ENCODE results near the gene CCZ1.
"Not testable (repeated sequence)": the region's sequence is repeated elsewhere in the genome, so short reads cannot be mapped to it uniquely, and the experiment has no call there.

CCZ1 gene

DNA sequence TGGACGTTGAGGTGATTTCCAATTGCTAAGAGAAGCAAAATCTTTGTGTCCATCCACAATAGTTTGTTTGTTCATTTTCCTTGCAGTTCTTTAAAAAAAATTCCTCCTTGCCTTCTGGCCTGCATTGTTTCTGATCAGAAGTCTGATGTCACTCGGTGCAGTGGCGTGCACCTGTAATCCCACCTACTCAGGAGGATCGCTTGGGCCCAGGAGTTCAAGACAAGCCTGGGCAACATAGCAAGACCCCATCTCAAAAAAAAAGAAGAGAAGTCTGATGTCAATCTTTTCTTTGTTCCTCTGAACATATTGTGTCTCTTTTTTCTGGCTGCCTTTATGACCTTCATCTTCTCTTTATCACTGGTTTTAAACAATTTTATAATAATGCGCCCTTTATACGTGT, 31.5 kb upstream of the CCZ1 start:
- no peak for DNase-seq (ENCODE audit: low read depth)
- TF ChIP-seq, protein P1, sequence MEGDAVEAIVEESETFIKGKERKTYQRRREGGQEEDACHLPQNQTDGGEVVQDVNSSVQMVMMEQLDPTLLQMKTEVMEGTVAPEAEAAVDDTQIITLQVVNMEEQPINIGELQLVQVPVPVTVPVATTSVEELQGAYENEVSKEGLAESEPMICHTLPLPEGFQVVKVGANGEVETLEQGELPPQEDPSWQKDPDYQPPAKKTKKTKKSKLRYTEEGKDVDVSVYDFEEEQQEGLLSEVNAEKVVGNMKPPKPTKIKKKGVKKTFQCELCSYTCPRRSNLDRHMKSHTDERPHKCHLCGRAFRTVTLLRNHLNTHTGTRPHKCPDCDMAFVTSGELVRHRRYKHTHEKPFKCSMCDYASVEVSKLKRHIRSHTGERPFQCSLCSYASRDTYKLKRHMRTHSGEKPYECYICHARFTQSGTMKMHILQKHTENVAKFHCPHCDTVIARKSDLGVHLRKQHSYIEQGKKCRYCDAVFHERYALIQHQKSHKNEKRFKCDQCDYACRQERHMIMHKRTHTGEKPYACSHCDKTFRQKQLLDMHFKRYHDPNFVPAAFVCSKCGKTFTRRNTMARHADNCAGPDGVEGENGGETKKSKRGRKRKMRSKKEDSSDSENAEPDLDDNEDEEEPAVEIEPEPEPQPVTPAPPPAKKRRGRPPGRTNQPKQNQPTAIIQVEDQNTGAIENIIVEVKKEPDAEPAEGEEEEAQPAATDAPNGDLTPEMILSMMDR (IDR thresholded peaks at IDR 0.05; ENCODE audit: low read depth, low read length): no peak
- no peak for TF ChIP-seq POLR2A (IDR thresholded peaks at IDR 0.05; ENCODE audit: extremely low read depth, insufficient read length)
- no peak for TF ChIP-seq MYC (IDR thresholded peaks at IDR 0.05; ENCODE audit: low read depth, low read length)
- TF ChIP-seq, protein P2, sequence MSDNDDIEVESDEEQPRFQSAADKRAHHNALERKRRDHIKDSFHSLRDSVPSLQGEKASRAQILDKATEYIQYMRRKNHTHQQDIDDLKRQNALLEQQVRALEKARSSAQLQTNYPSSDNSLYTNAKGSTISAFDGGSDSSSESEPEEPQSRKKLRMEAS (IDR thresholded peaks at IDR 0.05; ENCODE audit: low read depth, low read length): no peak

DNA sequence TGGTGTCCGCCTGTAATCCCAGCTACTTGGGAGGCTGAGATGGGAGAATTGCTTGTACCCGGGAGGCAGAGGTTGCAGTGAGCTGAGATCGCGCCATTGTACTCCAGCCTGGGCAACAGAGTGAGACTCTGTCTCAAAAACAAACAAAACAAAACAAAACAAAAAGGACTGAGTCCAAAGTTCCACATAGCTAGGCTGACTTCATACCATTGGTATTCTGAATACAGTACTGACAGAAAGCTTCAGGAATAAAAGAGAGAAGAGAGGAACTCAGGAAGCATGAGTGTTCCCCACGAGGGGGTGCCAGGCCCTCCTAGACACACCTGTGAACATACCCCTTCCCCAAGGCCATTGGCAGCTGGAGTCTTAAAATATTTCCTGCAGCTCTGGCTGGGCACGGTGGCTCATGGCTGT, 29.6 kb upstream of the CCZ1 start:
- not testable (repeated sequence) for DNase-seq (ENCODE audit: low read depth)

More for the DNA sequence above, 31.5 kb upstream of the CCZ1 start:
- no peak overlapping the region for H3K4me3 ChIP-seq (ENCODE audit: low read depth, low read length)

DNA sequence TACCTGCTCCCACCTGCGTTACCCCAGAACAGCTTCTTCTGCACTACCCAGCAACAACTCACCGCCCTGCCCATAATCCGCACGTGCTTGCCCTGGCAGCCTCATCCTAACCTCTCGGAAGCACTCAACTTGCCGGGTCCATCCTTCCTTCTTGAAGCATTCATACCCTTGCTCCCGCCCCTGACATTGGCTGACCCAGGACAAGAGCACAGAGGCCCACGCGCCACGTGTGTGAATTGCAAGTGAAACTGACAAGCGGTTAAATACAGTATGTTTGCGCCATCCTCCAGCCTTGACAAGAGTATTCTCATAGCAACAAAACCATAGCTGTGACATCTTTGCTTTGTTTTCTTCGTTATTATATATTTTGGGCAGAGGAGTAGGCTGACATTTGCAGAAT, 28.8 kb upstream of the CCZ1 start:
- no peak for DNase-seq (ENCODE audit: low read depth)
- H3K4me3 ChIP-seq (ENCODE audit: low read depth, low read length): no peak overlapping the region
- no peak for TF ChIP-seq MYC (IDR thresholded peaks at IDR 0.05; ENCODE audit: low read depth, low read length)
- TF ChIP-seq, protein P1 (IDR thresholded peaks at IDR 0.05; ENCODE audit: low read depth, low read length): no peak
- TF ChIP-seq, protein P2 (IDR thresholded peaks at IDR 0.05; ENCODE audit: low read depth, low read length): no peak
- TF ChIP-seq POLR2A (IDR thresholded peaks at IDR 0.05; ENCODE audit: extremely low read depth, insufficient read length): no peak

More for the DNA sequence above, 29.6 kb upstream of the CCZ1 start:
- not testable (repeated sequence) for H3K4me3 ChIP-seq (ENCODE audit: low read depth, low read length)

DNA sequence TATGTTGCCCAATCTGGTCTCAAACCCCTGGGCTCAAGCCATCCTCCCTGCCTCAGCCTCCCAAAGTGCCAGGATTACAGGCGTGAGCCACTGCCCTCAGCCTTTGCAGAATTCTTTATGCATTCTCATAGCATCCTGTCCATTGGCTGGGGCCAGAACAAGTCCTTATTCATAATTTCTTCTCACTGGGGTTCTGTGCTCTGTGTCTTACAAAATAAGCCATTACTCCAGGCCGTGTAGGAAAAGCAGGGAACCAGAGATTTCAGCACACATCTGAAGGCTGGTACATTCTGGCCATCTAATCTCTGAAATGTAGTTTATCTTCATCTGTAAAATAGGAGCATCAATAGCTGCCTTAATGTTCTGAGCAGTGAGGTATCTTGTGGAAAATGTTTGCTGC, 28.2 kb upstream of the CCZ1 start:
- no peak for TF ChIP-seq POLR2A (IDR thresholded peaks at IDR 0.05; ENCODE audit: extremely low read depth, insufficient read length)
- TF ChIP-seq, protein P2 (IDR thresholded peaks at IDR 0.05; ENCODE audit: low read depth, low read length): no peak
- no peak for TF ChIP-seq MYC (IDR thresholded peaks at IDR 0.05; ENCODE audit: low read depth, low read length)
- TF ChIP-seq, protein P1 (IDR thresholded peaks at IDR 0.05; ENCODE audit: low read depth, low read length): no peak
- no peak for DNase-seq (ENCODE audit: low read depth)
- no peak overlapping the region for H3K4me3 ChIP-seq (ENCODE audit: low read depth, low read length)

DNA sequence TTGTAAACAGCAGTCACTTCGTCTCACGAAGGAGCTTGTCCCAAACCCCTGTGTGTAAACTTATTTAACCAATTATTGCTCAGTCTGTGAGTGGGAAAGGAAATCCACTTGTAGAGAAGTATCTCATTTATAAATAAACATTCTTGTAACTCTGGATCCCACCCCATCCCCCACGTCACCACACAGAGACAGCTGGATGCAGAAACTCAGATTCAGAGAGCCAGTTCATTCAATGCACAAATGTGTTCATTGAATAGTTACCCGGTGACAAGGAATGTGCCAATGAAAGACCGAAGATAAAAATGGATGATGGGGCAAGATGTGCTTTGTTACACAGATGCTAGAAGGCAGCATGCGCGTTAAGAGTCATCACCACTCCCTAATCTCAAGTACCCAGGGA, 26.2 kb upstream of the CCZ1 start:
- no peak for TF ChIP-seq MYC (IDR thresholded peaks at IDR 0.05; ENCODE audit: low read depth, low read length)
- TF ChIP-seq, protein P2 (IDR thresholded peaks at IDR 0.05; ENCODE audit: low read depth, low read length): no peak
- TF ChIP-seq, protein P1 (IDR thresholded peaks at IDR 0.05; ENCODE audit: low read depth, low read length): no peak
- no peak for TF ChIP-seq POLR2A (IDR thresholded peaks at IDR 0.05; ENCODE audit: extremely low read depth, insufficient read length)
- DNase-seq (ENCODE audit: low read depth): no peak

DNA sequence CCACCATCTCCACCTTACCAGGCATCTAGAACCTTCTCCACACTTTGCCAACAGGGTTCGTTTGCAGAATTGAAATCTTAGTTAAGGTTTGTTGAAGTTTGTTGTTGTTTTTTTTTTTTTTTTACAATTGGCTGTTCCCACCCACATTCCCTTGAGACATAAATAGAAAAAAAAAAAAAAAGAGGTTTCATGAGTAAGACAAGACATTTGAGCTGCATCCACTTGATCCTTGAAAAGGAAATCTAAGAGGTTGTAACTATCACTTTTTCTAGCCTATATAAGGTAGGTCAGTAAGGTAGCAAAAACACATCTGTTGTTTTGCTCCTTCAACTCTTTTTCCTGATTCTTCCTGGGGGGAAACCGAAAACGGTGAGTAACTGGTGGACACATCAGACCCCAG, 18.9 kb upstream of the CCZ1 start:
- not testable (repeated sequence) for DNase-seq (ENCODE audit: low read depth); H3K4me3 ChIP-seq (ENCODE audit: low read depth, low read length)

More for the DNA sequence above, 26.2 kb upstream of the CCZ1 start:
- H3K4me3 ChIP-seq (ENCODE audit: low read depth, low read length): no peak overlapping the region

DNA sequence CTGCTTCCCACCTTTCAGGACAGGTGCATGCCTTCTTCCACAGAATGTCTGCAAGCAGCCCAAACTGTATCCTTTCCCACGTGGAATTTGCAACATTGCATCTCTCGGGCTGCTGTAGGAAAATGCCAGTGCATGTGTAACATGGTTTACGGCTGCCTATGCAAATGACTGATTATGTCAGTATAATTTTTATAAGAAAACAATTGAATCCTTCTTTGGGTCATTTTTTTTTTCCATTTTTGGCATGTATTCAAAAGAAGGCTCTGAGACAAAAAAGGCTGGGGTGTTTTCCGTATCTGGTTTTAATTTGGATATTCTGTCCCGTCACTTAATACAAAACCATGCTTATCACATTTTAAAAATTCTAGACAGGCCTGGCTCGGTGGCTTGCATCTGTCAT, 18.4 kb upstream of the CCZ1 start:
- H3K4me3 ChIP-seq (ENCODE audit: low read depth, low read length); DNase-seq (ENCODE audit: low read depth): not testable (repeated sequence)

DNA sequence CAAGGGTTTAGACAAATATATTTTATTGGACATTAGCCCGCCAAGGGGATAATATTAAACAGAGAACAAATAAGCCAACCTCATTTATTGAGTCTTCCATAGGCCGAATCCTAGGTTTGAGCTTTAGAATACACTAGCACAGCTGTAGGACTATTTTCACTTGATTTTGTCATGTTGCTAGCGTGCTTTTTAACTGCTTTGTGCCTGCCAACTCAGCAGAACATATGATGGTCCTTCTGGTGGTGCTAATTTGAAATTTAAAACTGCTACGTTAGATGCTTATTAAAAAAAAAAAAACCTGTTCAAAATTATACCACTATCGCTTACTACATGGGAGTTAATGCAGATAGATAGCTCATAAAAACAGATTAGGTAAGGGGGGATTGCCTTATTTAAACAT, 14.1 kb upstream of the CCZ1 start:
- not testable (repeated sequence) for H3K4me3 ChIP-seq (ENCODE audit: low read depth, low read length); DNase-seq (ENCODE audit: low read depth)

DNA sequence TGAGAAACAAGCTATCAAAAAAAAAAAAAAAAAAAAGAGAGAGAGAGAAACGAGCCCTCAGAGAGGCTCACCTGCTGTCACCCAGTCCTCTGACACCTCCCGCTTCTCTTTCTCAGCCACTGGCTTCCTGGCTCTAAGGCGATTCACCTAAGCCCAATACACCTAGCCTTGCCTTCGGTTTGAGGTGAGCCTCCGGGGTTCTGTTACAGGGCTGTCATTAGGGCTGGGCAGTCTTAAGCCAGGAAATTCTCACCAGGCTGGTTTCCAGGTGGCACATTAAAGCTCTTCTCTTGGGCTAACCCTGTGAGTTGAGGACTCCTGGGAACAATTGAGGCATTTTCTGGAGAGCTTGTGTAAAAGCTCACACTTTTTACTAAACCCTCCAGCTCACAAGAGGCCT, 10.5 kb upstream of the CCZ1 start:
- DNase-seq (ENCODE audit: low read depth); H3K4me3 ChIP-seq (ENCODE audit: low read depth, low read length): not testable (repeated sequence)

DNA sequence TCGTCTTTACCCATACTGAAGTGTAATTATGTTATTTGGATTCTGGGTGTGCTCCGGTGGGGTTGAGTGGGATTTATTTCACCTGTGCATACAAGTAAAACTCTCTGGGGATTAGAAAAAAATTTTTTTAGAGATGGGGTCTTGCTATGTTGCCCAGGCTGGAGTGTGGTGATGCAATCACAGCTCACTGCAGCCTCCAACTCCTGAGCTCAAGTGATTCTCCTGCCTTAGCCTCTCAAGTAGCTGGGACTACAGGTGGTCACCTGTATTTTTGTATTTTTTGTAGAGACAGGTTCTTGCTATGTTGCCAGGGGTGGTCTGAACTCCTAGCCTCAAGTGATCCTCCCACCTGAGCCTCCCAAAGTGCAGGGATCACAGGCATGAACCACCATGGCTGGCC, 8.3 kb upstream of the CCZ1 start:
- H3K4me3 ChIP-seq (ENCODE audit: low read depth, low read length); DNase-seq (ENCODE audit: low read depth): not testable (repeated sequence)
